HUES48 (cell line): ENCODE data around the gene CDH15.
"Not testable (repeated sequence)": the region's sequence is repeated elsewhere in the genome, so short reads cannot be mapped to it uniquely, and the experiment has no call there.

Source experiments
- H3K27ac ChIP-seq: one replicate; pipeline ENCODE4 v1.7.0; 2013; ENCODE audit warnings: low read depth, low read length, inconsistent platforms
- H3K27me3 ChIP-seq: 2 replicates; pipeline ENCODE4 v1.6.1; 2013; ENCODE audit warnings: mild to moderate bottlenecking, low read length; ENCODE audit not compliant: control insufficient read depth, insufficient read depth
- H3K36me3 ChIP-seq: 2 replicates; pipeline ENCODE4 v1.6.1; 2013; ENCODE audit warnings: low read length; ENCODE audit not compliant: control insufficient read depth, insufficient read depth
- H3K4me1 ChIP-seq: 2 replicates; pipeline ENCODE4 v1.6.1; 2013; ENCODE audit warnings: mild to moderate bottlenecking, low read length; ENCODE audit not compliant: control insufficient read depth, insufficient read depth
- H3K4me3 ChIP-seq: 2 replicates; pipeline ENCODE4 v1.5.1; 2013; ENCODE audit warnings: mild to moderate bottlenecking, low read depth, low read length
- H3K9ac ChIP-seq: 2 replicates; pipeline ENCODE4 v1.6.1; 2013; ENCODE audit warnings: mild to moderate bottlenecking, low read depth, low read length, moderate library complexity
- H3K9me3 ChIP-seq: 2 replicates; pipeline ENCODE4 v1.6.1; 2013; ENCODE audit warnings: low read length; ENCODE audit not compliant: control insufficient read depth, insufficient read depth

Gene CDH15

DNA sequence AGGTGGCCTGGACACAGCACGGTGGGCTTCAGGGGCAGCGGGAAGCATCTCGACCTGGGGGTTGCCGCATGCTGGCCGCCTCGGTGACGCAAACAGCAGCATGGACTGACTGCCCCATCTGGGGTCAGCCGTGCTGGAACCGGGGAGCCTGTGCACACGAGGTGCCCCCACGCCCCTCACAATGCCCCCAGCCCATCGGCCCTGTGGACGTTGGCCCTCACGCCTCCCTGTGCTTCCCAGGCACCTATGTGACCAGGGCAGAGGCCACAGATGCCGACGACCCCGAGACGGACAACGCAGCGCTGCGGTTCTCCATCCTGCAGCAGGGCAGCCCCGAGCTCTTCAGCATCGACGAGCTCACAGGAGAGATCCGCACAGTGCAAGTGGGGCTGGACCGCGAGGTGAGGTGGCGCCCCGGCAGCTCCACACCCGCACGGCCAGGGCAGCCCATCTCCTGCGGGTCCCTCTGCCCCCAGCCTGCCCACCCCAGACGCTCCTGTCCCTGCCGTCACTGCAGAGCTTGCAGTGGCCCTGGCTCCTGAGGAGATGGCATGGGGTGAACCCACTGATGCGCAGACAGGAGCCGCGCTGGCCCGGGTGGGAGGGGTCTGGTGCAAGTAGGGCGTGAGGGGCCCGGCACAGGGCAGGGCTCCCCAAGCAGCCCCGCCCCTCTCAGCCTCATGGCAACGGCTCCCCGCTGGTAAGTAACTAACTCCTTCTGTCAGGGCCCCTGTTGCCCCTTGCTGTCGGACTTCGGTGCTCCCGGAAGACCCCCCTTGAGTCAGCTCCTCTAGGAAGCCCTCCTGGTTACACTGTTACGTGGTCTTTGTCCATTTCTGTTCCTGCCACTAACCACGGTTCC is 13.6 kb downstream of the CDH15 start:
- Histone ChIP-seq H3K4me3 (no peak overlapping the region), H3K27ac (no peak overlapping the region), H3K27me3 (no peaks in the 10 kb centered on the region), H3K36me3 (no peaks in the 10 kb centered on the region), H3K9me3 (no peaks in the 10 kb centered on the region), H3K9ac (no peak overlapping the region), H3K4me1 (no peaks in the 10 kb centered on the region)

DNA sequence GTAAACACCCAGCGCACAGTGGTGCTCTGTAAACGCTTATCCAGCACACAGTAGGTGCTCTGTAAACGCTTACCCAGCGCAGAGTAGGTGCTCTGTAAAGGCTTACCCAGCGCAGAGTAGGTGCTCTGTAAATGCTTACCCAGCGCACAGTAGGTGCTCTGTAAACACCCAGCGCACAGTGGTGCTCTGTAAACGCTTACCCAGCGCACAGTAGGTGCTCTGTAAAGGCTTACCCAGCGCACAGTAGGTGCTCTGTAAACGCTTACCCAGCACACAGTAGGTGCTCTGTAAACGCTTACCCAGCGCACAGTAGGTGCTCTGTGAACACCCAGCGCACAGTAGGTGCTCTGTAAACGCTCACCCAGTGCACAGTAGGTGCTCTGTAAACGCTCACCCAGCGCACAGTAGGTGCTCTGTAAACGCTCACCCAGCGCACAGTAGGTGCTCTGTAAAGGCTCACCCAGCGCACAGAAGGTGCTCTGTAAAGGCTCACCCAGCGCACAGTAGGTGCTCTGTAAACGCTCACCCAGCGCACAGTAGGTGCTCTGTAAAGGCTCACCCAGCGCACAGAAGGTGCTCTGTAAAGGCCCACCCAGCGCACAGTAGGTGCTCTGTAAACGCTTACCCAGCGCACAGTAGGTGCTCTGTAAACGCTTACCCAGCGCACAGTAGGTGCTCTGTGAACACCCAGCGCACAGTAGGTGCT is 14.5 kb downstream of the CDH15 start:
- not testable (repeated sequence) for H3K27me3 ChIP-seq, H3K36me3 ChIP-seq, H3K9me3 ChIP-seq, H3K9ac ChIP-seq, H3K4me3 ChIP-seq, H3K4me1 ChIP-seq, H3K27ac ChIP-seq

DNA sequence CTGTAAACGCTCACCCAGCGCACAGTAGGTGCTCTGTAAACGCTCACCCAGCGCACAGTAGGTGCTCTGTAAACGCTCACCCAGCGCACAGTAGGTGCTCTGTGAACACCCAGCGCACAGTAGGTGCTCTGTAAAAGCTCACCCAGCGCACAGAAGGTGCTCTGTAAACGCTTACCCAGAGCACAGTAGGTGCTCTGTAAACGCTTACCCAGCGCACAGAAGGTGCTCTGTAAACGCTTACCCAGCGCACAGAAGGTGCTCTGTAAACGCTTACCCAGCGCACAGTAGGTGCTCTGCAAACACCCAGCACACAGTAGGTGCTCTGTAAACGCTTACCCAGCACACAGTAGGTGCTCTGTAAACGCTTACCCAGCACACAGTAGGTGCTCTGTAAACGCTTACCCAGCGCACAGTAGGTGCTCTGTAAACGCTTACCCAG is 15.1 kb downstream of the CDH15 start:
- not testable (repeated sequence) for H3K9ac ChIP-seq, H3K4me1 ChIP-seq, H3K27ac ChIP-seq, H3K9me3 ChIP-seq, H3K4me3 ChIP-seq, H3K36me3 ChIP-seq
- peaks cover 11% of the 10 kb centered on the region for H3K27me3 ChIP-seq

DNA sequence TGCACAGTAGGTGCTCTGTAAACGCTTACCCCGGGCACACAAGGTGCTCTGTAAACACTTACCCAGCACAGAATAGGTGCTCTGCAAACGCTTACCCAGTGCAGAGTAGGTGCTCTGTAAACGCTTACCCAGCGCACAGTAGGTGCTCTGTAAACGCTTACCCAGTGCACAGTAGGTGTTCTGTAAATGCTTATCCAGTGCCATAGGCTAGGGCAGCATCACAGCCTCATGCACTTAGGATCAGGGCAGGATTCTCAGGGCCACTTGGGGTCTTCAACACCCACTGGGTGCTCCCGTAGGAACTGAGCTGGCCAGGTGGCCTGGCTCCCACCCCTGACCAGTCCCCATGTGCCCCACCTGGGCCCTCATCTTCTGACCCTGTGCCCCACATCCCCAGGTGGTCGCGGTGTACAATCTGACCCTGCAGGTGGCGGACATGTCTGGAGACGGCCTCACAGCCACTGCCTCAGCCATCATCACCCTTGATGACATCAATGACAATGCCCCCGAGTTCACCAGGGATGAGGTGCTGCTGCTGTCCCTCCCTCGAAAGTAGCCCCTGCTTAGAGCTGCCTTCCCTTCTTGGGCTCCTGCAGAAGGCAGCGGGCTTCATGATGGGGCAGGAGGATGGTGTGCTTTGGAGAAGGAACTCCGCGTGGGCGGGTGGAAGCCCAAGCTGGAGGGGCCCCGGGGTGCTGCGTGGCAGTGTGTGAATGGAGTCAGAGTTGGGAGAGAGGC is 15.7 kb downstream of the CDH15 start:
- no peak overlapping the region for H3K27ac ChIP-seq
- H3K9me3 ChIP-seq = no peaks in the 10 kb centered on the region
- no peaks in the 10 kb centered on the region for H3K36me3 ChIP-seq
- no peak overlapping the region for H3K4me3 ChIP-seq
- peaks cover 12% of the 10 kb centered on the region for H3K27me3 ChIP-seq
- no peak overlapping the region for H3K9ac ChIP-seq
- H3K4me1 ChIP-seq = no peaks in the 10 kb centered on the region

DNA sequence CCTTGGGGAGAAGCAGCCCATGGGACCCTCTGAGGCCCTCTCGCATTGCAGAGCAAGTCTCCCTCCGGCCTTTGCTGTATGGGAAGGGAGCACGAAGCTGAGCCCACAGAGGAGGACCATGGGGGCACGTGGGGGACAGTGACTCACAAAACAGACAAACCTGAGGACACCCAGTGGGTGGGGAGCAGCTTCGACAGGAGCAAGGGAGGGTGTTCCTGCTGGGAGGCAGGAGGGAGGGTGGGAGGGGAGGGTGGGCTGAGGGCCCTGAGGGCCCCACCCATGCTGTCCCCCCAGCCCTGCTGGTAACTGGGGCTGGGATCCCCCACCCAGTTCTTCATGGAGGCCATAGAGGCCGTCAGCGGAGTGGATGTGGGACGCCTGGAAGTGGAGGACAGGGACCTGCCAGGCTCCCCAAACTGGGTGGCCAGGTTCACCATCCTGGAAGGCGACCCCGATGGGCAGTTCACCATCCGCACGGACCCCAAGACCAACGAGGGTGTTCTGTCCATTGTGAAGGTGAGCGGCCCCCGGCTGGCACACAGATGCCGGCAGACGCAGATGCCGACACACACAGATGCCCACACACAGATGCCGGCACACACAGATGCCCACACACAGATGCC is 16.3 kb downstream of the CDH15 start:
- Histone ChIP-seq H3K36me3 (no peaks in the 10 kb centered on the region), H3K4me1 (no peaks in the 10 kb centered on the region), H3K9ac (no peak overlapping the region), H3K27me3 (peaks cover 12% of the 10 kb centered on the region), H3K4me3 (no peak overlapping the region), H3K27ac (no peak overlapping the region), H3K9me3 (no peaks in the 10 kb centered on the region)

DNA sequence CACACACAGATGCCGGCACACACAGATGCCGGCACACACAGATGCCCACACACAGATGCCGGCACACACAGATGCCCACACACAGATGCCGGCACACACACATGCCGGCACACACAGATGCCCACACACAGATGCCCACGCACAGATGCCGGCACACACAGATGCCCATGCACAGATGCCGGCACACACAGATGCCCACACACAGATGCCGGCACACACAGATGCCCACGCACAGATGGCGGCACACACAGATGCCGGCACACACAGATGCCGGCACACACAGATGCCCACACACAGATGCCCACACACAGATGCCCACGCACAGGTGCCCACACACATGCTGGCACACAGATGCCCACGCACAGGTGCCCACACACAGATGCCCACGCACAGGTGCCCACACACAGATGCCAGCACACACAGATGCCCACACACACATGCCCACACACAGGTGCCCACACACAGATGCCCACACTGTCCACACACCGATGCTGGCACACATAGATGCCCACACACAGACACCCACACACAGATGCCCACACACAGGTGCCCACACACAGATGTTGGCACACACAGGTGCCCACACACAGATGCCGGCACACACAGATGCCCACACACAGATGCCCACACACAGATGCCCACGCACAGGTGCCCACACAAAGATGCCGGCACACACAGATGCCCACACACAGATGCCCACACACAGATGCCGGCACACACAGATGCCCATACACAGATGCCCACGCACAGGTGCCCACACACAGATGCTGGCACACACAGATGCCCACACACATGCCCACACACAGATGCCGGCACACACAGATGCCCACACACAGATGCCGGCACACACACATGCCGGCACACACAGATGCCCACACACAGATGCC is 17.2 kb downstream of the CDH15 start:
- H3K4me1 ChIP-seq, H3K27ac ChIP-seq, H3K9me3 ChIP-seq: not testable (repeated sequence)

DNA sequence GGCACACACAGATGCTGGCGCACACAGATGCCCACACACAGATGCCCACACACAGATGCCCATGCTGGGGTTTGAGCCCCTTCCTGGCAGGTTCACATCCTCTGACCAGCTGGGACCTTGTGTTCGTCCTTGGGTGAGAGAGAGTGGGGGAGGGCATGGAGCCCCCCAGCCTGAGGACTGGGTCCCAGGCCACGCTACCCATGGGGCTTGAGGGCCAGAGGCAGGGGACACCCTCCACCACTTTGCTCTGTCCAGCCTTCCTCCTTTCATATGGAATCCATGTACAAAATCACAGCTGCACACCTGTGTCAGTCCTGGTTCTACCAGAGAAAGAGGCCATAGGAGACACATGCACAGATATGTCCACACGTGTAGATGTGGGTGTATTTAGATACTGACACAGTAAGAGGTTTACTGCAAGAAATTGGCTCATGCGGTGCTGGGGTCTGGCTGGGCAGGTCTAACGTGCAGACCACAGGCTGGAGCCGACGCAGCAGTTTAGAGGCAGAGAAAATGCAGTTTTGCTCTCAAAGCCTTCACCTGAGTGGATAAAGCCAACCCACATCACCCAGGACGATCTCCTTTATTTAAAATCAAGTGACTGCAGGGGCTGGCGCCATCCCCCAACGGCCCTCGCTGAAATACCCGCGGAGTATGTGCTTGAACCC is 17.9 kb downstream of the CDH15 start:
- Histone ChIP-seq H3K4me1 (no peaks in the 10 kb centered on the region), H3K9ac (no peak overlapping the region), H3K27ac (no peak overlapping the region)

More for the DNA sequence above, 17.2 kb downstream of the CDH15 start:
- not testable (repeated sequence) for H3K4me3 ChIP-seq, H3K36me3 ChIP-seq, H3K9ac ChIP-seq
- peaks cover 12% of the 10 kb centered on the region for H3K27me3 ChIP-seq

DNA sequence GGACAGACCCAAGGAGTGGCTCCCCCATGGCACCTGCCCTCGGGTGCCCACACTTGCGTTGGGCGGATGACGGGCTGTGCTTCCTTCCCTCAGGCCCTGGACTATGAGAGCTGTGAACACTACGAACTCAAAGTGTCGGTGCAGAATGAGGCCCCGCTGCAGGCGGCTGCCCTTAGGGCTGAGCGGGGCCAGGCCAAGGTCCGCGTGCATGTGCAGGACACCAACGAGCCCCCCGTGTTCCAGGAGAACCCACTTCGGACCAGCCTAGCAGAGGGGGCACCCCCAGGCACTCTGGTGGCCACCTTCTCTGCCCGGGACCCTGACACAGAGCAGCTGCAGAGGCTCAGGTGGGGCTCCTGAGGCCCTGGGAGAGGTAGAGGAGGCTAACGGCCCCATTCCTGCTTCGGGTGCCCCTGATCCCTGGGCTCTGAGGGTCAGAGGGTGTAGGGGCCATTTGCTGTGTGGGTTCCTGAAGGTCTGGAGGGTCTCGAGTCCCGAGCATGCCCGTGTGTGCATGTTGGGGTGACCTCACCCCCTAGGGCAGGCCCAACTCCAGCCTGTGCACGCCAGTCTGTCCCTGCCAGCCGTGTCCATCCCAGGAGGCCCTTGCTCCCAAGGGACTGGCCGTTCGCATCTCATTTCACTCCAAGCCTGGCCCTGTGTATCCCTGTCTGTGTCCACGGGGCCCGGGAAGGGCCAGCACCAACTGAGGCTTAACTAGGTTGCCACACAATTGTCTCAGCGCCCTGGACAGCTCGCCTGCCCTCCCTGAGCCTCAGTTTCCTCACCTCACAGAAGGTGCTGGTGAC is 18.8 kb downstream of the CDH15 start:
- Histone ChIP-seq H3K9me3 (no peaks in the 10 kb centered on the region), H3K9ac (no peak overlapping the region), H3K4me3 (no peak overlapping the region), H3K27me3 (peaks cover 12% of the 10 kb centered on the region), H3K36me3 (no peaks in the 10 kb centered on the region), H3K27ac (no peak overlapping the region), H3K4me1 (no peaks in the 10 kb centered on the region)

More for the DNA sequence above, 17.9 kb downstream of the CDH15 start:
- Histone ChIP-seq H3K9me3 (no peaks in the 10 kb centered on the region), H3K4me3 (no peak overlapping the region), H3K36me3 (no peaks in the 10 kb centered on the region), H3K27me3 (peaks cover 12% of the 10 kb centered on the region)

DNA sequence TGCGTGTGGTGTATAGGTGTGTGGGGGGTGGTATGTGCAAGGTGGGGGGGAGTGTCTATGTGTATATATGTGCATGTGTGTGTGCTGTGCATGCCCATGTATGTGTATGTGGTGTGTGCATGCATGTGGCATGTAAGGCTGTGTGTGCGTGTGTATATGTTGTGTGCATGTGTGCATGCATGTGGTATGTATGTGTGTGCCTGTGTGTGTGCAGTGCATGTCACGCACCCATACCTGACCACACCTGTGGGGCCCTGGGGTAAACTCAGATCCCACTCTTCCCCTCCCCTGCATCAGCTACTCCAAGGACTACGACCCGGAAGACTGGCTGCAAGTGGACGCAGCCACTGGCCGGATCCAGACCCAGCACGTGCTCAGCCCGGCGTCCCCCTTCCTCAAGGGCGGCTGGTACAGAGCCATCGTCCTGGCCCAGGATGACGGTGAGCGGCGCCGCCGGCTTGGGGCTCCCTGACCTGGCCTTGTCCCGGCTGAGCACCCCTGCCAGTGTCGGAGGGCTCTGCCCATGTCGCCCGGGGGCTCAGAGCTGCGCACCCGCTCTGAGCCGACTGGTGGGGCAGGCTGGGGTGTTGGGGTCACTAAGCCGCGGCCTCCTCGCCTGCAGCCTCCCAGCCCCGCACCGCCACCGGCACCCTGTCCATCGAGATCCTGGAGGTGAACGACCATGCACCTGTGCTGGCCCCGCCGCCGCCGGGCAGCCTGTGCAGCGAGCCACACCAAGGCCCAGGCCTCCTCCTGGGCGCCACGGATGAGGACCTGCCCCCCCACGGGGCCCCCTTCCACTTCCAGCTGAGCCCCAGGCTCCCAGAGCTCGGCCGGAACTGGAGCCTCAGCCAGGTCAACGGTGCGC is 19.7 kb downstream of the CDH15 start:
- Histone ChIP-seq H3K9ac (no peak overlapping the region), H3K4me3 (no peak overlapping the region), H3K9me3 (no peaks in the 10 kb centered on the region), H3K36me3 (no peaks in the 10 kb centered on the region), H3K27me3 (peaks cover 12% of the 10 kb centered on the region), H3K27ac (no peak overlapping the region), H3K4me1 (no peaks in the 10 kb centered on the region)
